ENCODE data around the gene ASAP2.

- TF ChIP-seq TAF1 (IDR thresholded peaks at IDR 0.05; ENCODE audit: borderline replicate concordance, insufficient read depth, low read length) = no peak
- TF ChIP-seq POLR2AphosphoS5 (IDR thresholded peaks at IDR 0.05; ENCODE audit: low read depth, low read length) = no peak
- TF ChIP-seq SIN3A (IDR thresholded peaks at IDR 0.05; ENCODE audit: borderline replicate concordance, insufficient read depth, low read length) = no peak
- TF ChIP-seq, protein P1, sequence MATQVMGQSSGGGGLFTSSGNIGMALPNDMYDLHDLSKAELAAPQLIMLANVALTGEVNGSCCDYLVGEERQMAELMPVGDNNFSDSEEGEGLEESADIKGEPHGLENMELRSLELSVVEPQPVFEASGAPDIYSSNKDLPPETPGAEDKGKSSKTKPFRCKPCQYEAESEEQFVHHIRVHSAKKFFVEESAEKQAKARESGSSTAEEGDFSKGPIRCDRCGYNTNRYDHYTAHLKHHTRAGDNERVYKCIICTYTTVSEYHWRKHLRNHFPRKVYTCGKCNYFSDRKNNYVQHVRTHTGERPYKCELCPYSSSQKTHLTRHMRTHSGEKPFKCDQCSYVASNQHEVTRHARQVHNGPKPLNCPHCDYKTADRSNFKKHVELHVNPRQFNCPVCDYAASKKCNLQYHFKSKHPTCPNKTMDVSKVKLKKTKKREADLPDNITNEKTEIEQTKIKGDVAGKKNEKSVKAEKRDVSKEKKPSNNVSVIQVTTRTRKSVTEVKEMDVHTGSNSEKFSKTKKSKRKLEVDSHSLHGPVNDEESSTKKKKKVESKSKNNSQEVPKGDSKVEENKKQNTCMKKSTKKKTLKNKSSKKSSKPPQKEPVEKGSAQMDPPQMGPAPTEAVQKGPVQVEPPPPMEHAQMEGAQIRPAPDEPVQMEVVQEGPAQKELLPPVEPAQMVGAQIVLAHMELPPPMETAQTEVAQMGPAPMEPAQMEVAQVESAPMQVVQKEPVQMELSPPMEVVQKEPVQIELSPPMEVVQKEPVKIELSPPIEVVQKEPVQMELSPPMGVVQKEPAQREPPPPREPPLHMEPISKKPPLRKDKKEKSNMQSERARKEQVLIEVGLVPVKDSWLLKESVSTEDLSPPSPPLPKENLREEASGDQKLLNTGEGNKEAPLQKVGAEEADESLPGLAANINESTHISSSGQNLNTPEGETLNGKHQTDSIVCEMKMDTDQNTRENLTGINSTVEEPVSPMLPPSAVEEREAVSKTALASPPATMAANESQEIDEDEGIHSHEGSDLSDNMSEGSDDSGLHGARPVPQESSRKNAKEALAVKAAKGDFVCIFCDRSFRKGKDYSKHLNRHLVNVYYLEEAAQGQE (IDR thresholded peaks at IDR 0.05; ENCODE audit: insufficient read depth in 1 of 2, low read depth in 2 of 2, low read length in 2 of 2) = no peak
These were observed 94.3 kb downstream of the ASAP2 start for GRCh38 chr2:9300829-9301453.

All from PFSK-1 (cell line).